ENCODE data around the gene KIAA1671. TPM values are rescaled to one million over a fixed set of nuclear protein-coding genes. Genes with fewer than 3 reads are reported as not detected.

Gene KIAA1671
- total and polyA plus RNA-seq, 9 of the 15 experiments (the other 6 are each of a cell fraction or from before 2014, with no cell fraction given): under 0.01 to 0.11 (median 0.02) TPM; not detected in 5

- Histone ChIP-seq H3K79me2 (ENCODE audit: control insufficient read depth, insufficient read depth, low read length) (no peaks in the 10 kb centered on the region), H3K27ac (ENCODE audit: extremely low read depth, low read depth, low read length) (no peak overlapping the region), H3K4me1 (replicated peaks in 1 of 2; ENCODE audit: control insufficient read depth in 2 of 2, insufficient read depth in 2 of 2, low read length in 2 of 2) (no peaks in the 10 kb centered on the region), H3K27me3 (ENCODE audit: control insufficient read depth in 2 of 2, insufficient read depth in 2 of 2, low read length in 2 of 2) (peaks cover 0 to 38% of the 10 kb centered on the region in 2 experiments; a peak in 2 of 5 replicates), H3K9ac (ENCODE audit: insufficient read depth in 1 of 2, low read depth in 2 of 2, low read length in 2 of 2) (no peak overlapping the region), H3K36me3 (ENCODE audit: control insufficient read depth, insufficient read depth, low read length) (no peaks in the 10 kb centered on the region), H2AFZ (ENCODE audit: low read depth, low read length) (no peak overlapping the region), H3K9me1 (ENCODE audit: control insufficient read depth, insufficient read depth, low read length) (no peaks in the 10 kb centered on the region), H3K4me2 (ENCODE audit: insufficient read depth, low read length) (no peak overlapping the region), H4K20me1 (replicated peaks; ENCODE audit: control insufficient read depth, insufficient read depth, low read length) (no peaks in the 10 kb centered on the region), H3K9me3 (replicated peaks; ENCODE audit: control insufficient read depth, insufficient read depth, low read depth, low read length) (no peaks in the 10 kb centered on the region), H3K4me3 (no peak overlapping the region)
- ATAC-seq (no peak), FAIRE-seq (no peak), DNase-seq (ENCODE audit: extremely low read depth in 1 of 4, low spot score in 3 of 4) (no peak)
- POLR2A ChIA-PET: no interaction called here
- no peak for TF ChIP-seq FOXA3 (CRISPR knock-in tag; conservative IDR thresholded peaks at IDR 0.05 in 1 of 2, IDR thresholded peaks at IDR 0.05 in 1 of 2)
- peak; percentile 73 for TF ChIP-seq RFX1 (IDR thresholded peaks at IDR 0.05)
- TF ChIP-seq ETS2 (tag; IDR thresholded peaks at IDR 0.05; ENCODE audit: borderline replicate concordance, poor library complexity, severe bottlenecking): no peak
- intact Hi-C loops (cut with micrococcal nuclease) (no loop called here), in situ Hi-C loops (cut with MboI) (no loop called here)
- WGBS (ENCODE audit: insufficient coverage, low coverage, missing lambda C conversion rate): 6% methylated on average over 6 of the region's 9 CpGs
- CTCF ChIA-PET (ENCODE audit: low intra/inter-chr PET ratio): no interaction called here
- no TSS peak for BruUV-seq (replicated peaks)
Observed at GRCh38 chr22:25091458-25091857, 138.9 kb downstream of the KIAA1671 start.

GRCh38 chr22:25092119-25092518, 139.6 kb downstream of the KIAA1671 start:
- DNase-seq (ENCODE audit: extremely low read depth in 1 of 4, low spot score in 3 of 4) (no peak), ATAC-seq (no peak), FAIRE-seq (no peak)
- no peaks in the 10 kb centered on the region for H3K79me2 ChIP-seq (ENCODE audit: control insufficient read depth, insufficient read depth, low read length)
- H2AFZ ChIP-seq (ENCODE audit: low read depth, low read length): no peak overlapping the region
- H3K9ac ChIP-seq (ENCODE audit: insufficient read depth in 1 of 2, low read depth in 2 of 2, low read length in 2 of 2): no peak overlapping the region
- H4K20me1 ChIP-seq (replicated peaks; ENCODE audit: control insufficient read depth, insufficient read depth, low read length): no peaks in the 10 kb centered on the region
- TF ChIP-seq CSDE1 (IDR thresholded peaks at IDR 0.05) (no peak), SMARCA4 (IDR thresholded peaks at IDR 0.05) (no peak), CCNT2 (IDR thresholded peaks at IDR 0.05; ENCODE audit: borderline replicate concordance, extremely low read depth, insufficient read length, low read depth, low read length) (no peak), CC2D1A (IDR thresholded peaks at IDR 0.05) (no peak), TEAD2 (tag; IDR thresholded peaks at IDR 0.05) (no peak), FOS (IDR thresholded peaks at IDR 0.05; ENCODE audit: extremely low read depth, insufficient read length) (no peak)
- CTCF ChIA-PET (ENCODE audit: low intra/inter-chr PET ratio): no interaction called here
- H3K4me3 ChIP-seq: no peak overlapping the region
- intact Hi-C loops (cut with micrococcal nuclease) (no loop called here), in situ Hi-C loops (cut with MboI) (no loop called here)
- no peaks in the 10 kb centered on the region for H3K9me3 ChIP-seq (replicated peaks; ENCODE audit: control insufficient read depth, insufficient read depth, low read depth, low read length)
- no peak overlapping the region for H3K4me2 ChIP-seq (ENCODE audit: insufficient read depth, low read length)
- POLR2A ChIA-PET: no interaction called here
- no peaks in the 10 kb centered on the region for H3K36me3 ChIP-seq (ENCODE audit: control insufficient read depth, insufficient read depth, low read length)
- H3K27me3 ChIP-seq (ENCODE audit: control insufficient read depth in 2 of 2, insufficient read depth in 2 of 2, low read length in 2 of 2): peaks cover 0 to 38% of the 10 kb centered on the region in 2 experiments; a peak in 2 of 5 replicates
- H3K27ac ChIP-seq (ENCODE audit: extremely low read depth, low read depth, low read length): no peak overlapping the region
- WGBS (ENCODE audit: insufficient coverage, low coverage, missing lambda C conversion rate): 3% methylated on average over 4 of the region's 4 CpGs
- no TSS peak for BruUV-seq (replicated peaks)
- H3K9me1 ChIP-seq (ENCODE audit: control insufficient read depth, insufficient read depth, low read length): no peaks in the 10 kb centered on the region
- H3K4me1 ChIP-seq (replicated peaks in 1 of 2; ENCODE audit: control insufficient read depth in 2 of 2, insufficient read depth in 2 of 2, low read length in 2 of 2): no peaks in the 10 kb centered on the region
